ENCODE data around the gene CNPY3. TPM values are rescaled to one million over a fixed set of nuclear protein-coding genes. Genes with fewer than 3 reads are reported as not detected.

CNPY3 gene
- total and polyA plus RNA-seq, 2 of the 13 experiments (the other 11 are each of a cell fraction or from before 2014, with no cell fraction given) = 42.3 to 60.2 TPM

- TF ChIP-seq ZBTB39 (CRISPR knock-in tag; IDR thresholded peaks at IDR 0.05) = no peak
- TF ChIP-seq ESRRA (CRISPR knock-in tag; IDR thresholded peaks at IDR 0.05; ENCODE audit: low read depth) = no peak
- no peak for TF ChIP-seq ZFX (CRISPR knock-in tag; IDR thresholded peaks at IDR 0.05; ENCODE audit: low read depth)
- 0 out of 2 replicates have a peak, but pooled peaks have one; percentile 5 for TF ChIP-seq ZNF777 (CRISPR knock-in tag; IDR thresholded peaks at IDR 0.05)
- no peak for TF ChIP-seq ZNF484 (CRISPR knock-in tag; IDR thresholded peaks at IDR 0.05; ENCODE audit: borderline replicate concordance, low read depth)
- TF ChIP-seq ZNF770 (CRISPR knock-in tag; IDR thresholded peaks at IDR 0.05) = no peak
- 0 out of 2 replicates have a peak, but pooled peaks have one; percentile 51 for TF ChIP-seq ZNF605 (CRISPR knock-in tag; IDR thresholded peaks at IDR 0.05)
- TF ChIP-seq NR2F1 (CRISPR knock-in tag; IDR thresholded peaks at IDR 0.05) = 0 out of 4 replicates have a peak, but pooled peaks of 1 of the 2 experiments have one; percentile 1
- TF ChIP-seq PPARG (CRISPR knock-in tag; conservative IDR thresholded peaks at IDR 0.05) = 0 out of 2 replicates have a peak, but pooled peaks have one; percentile 8
- no peak for TF ChIP-seq ZNF17 (CRISPR knock-in tag; IDR thresholded peaks at IDR 0.05)
- 0 out of 2 replicates have a peak, but pooled peaks have one; percentile 4 for TF ChIP-seq ZNF790 (CRISPR knock-in tag; IDR thresholded peaks at IDR 0.05; ENCODE audit: borderline replicate concordance)
- TF ChIP-seq NFYC (CRISPR knock-in tag; IDR thresholded peaks at IDR 0.05) = no peak
- TF ChIP-seq NFE2L1 (CRISPR knock-in tag; IDR thresholded peaks at IDR 0.05; ENCODE audit: borderline replicate concordance) = no peak
- no peak for TF ChIP-seq TIGD3 (CRISPR knock-in tag; IDR thresholded peaks at IDR 0.05; ENCODE audit: borderline replicate concordance)
- TF ChIP-seq, protein P1, sequence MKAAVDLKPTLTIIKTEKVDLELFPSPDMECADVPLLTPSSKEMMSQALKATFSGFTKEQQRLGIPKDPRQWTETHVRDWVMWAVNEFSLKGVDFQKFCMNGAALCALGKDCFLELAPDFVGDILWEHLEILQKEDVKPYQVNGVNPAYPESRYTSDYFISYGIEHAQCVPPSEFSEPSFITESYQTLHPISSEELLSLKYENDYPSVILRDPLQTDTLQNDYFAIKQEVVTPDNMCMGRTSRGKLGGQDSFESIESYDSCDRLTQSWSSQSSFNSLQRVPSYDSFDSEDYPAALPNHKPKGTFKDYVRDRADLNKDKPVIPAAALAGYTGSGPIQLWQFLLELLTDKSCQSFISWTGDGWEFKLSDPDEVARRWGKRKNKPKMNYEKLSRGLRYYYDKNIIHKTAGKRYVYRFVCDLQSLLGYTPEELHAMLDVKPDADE (CRISPR knock-in tag; IDR thresholded peaks at IDR 0.05) = no peak; the same call in 1 of the 2 replicates
- TF ChIP-seq MTF1 (CRISPR knock-in tag; IDR thresholded peaks at IDR 0.05) = no peak
- TF ChIP-seq THRA (CRISPR knock-in tag; IDR thresholded peaks at IDR 0.05; ENCODE audit: borderline replicate concordance) = no peak
- no peak; the same call in 1 of the 2 replicates for TF ChIP-seq MIER2 (CRISPR knock-in tag; IDR thresholded peaks at IDR 0.05)
- no peak for TF ChIP-seq BRD4 (CRISPR knock-in tag; IDR thresholded peaks at IDR 0.05)
- no peak for TF ChIP-seq HNRNPUL1 (IDR thresholded peaks at IDR 0.05; ENCODE audit: low read depth, low read length)
- no peak for TF ChIP-seq MXD4 (CRISPR knock-in tag; IDR thresholded peaks at IDR 0.05)
Measured at GRCh38 chr6:42979523-42980177, 50.4 kb downstream of the CNPY3 start (continued).
